RWPE2 (cell line): Measurements from ENCODE around the gene SORCS3.
A peak's percentile ranks its signal among the peaks of the same experiment; 100 is the strongest.

Experiments used
- ATAC-seq: fragments of 200-7000 bp; cut with Tn5 transposase; 3 replicates; pipeline ENCODE4 v1.9.1; 2021; ENCODE audit warnings: low read depth
- DNase-seq: peaks from one replicate; pipeline ENCODE4 v3.0.0-alpha.2; 2020; ENCODE audit warnings: low spot score
- H3K27ac ChIP-seq: fragments of 450-650 bp; 2 replicates; pipeline ENCODE4 v1.5.1; 2017; ENCODE audit warnings: mild to moderate bottlenecking; ENCODE audit not compliant: poor library complexity, severe bottlenecking
- H3K27me3 ChIP-seq: fragments of 250-450 bp; sonication (Bioruptor Pico); 2 replicates; pipeline ENCODE4 v1.5.1; 2021; ENCODE audit warnings: mild to moderate bottlenecking, moderate library complexity; ENCODE audit not compliant: insufficient read depth, poor library complexity, severe bottlenecking
- H3K36me3 ChIP-seq: fragments of 250-450 bp; sonication (Bioruptor Pico); 2 replicates; pipeline ENCODE4 v1.5.1; 2020; ENCODE audit warnings: low read depth, mild to moderate bottlenecking, moderate library complexity
- H3K4me1 ChIP-seq: fragments of 250-450 bp; sonication (Bioruptor Pico); 2 replicates; pipeline ENCODE4 v1.5.1; 2021; ENCODE audit warnings: mild to moderate bottlenecking, moderate library complexity; ENCODE audit not compliant: insufficient read depth, poor library complexity, severe bottlenecking
- H3K4me3 ChIP-seq: fragments of 250-450 bp; sonication (Bioruptor Pico); 2 replicates; pipeline ENCODE4 v1.5.1; 2021; ENCODE audit warnings: mild to moderate bottlenecking, moderate library complexity; ENCODE audit not compliant: severe bottlenecking
- H3K9me3 ChIP-seq: fragments of 250-450 bp; sonication (Bioruptor Pico); 2 replicates; pipeline ENCODE4 v1.5.1; 2021; ENCODE audit warnings: mild to moderate bottlenecking, moderate library complexity; ENCODE audit not compliant: severe bottlenecking
- TF ChIP-seq, protein P1 (sequence below): fragments of 450-650 bp; IDR thresholded peaks from one replicate; pipeline ENCODE4 v1.5.1; 2017; ENCODE audit warnings: mild to moderate bottlenecking, moderate library complexity; ENCODE audit not compliant: poor library complexity, severe bottlenecking

SORCS3 gene

DNA sequence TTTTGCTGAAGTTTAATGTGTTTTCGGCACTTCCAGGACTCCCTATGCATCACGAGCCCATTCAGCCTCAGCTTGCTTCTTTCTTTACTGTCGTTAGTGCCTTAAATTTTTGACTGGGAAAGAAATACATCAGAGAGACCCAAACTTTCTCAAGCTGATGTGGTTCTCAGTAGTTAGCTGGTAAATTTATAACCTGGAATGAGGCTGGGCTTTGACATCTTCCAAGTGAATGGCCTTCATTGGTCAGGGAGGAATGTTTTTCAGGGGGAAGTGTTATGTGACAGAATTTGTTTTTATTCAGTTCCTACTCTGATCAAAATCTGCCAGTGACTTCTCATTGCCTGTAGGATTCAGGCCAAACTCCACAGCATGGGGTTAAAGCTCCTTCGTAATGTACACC is 296.9 kb downstream of the SORCS3 start:
- TF ChIP-seq, protein P1, sequence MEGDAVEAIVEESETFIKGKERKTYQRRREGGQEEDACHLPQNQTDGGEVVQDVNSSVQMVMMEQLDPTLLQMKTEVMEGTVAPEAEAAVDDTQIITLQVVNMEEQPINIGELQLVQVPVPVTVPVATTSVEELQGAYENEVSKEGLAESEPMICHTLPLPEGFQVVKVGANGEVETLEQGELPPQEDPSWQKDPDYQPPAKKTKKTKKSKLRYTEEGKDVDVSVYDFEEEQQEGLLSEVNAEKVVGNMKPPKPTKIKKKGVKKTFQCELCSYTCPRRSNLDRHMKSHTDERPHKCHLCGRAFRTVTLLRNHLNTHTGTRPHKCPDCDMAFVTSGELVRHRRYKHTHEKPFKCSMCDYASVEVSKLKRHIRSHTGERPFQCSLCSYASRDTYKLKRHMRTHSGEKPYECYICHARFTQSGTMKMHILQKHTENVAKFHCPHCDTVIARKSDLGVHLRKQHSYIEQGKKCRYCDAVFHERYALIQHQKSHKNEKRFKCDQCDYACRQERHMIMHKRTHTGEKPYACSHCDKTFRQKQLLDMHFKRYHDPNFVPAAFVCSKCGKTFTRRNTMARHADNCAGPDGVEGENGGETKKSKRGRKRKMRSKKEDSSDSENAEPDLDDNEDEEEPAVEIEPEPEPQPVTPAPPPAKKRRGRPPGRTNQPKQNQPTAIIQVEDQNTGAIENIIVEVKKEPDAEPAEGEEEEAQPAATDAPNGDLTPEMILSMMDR, result no peak
- peaks cover 4% of the 10 kb centered on the region for H3K4me1 ChIP-seq
- DNase-seq, result no peak
- no peak overlapping the region for H3K4me3 ChIP-seq
- no peaks in the 10 kb centered on the region for H3K9me3 ChIP-seq
- no peaks in the 10 kb centered on the region for H3K36me3 ChIP-seq
- H3K27me3 ChIP-seq, result no peaks in the 10 kb centered on the region
- no peak for ATAC-seq
- H3K27ac ChIP-seq, result peak overlapping the region; percentile 48

DNA sequence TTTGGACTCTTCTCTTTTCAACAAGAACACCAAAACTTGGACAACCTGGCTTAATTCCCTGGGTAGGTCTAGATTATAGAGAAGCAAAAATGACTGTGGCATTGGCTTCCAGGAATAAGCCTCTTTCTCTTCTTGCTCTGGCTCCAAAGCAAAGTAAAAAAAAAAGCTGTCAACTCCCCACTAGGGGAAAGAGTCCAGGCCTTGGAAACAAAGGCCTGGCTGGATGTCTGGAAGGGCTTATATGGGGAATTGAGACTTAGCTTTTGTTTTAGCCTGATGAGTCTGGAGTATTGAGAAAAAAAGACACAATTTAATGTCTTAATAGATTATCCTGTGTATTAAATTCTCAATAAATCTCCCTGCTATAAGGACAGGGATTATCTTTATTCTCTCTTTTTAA is 300.6 kb downstream of the SORCS3 start:
- no peaks in the 10 kb centered on the region for H3K27me3 ChIP-seq
- H3K27ac ChIP-seq, result no peak overlapping the region
- TF ChIP-seq, protein P1, result no peak
- no peak for ATAC-seq
- peaks cover 4% of the 10 kb centered on the region for H3K4me1 ChIP-seq
- no peak for DNase-seq
- H3K9me3 ChIP-seq, result no peaks in the 10 kb centered on the region
- H3K36me3 ChIP-seq, result no peaks in the 10 kb centered on the region
- no peak overlapping the region for H3K4me3 ChIP-seq

DNA sequence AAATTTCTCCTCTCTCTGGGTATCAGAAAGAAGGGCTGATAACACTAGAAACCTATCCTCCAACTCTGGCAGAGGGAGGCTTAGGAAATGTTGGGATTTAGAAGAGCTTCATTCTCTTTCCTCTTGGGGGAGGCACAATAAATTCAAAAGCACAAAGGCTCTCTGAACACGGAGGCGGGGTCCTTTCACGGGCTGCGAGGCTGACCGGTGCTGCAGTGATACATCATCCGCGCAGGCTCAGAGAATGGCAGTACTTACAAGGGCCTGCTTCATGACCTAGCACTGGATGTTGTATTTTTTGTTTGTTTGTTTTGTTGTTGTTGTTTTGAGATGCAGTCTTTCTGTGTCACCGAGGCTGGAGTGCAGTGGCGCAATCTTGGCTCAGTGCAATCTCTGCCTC is 306.2 kb downstream of the SORCS3 start:
- no peaks in the 10 kb centered on the region for H3K4me1 ChIP-seq
- ATAC-seq, result no peak

DNA sequence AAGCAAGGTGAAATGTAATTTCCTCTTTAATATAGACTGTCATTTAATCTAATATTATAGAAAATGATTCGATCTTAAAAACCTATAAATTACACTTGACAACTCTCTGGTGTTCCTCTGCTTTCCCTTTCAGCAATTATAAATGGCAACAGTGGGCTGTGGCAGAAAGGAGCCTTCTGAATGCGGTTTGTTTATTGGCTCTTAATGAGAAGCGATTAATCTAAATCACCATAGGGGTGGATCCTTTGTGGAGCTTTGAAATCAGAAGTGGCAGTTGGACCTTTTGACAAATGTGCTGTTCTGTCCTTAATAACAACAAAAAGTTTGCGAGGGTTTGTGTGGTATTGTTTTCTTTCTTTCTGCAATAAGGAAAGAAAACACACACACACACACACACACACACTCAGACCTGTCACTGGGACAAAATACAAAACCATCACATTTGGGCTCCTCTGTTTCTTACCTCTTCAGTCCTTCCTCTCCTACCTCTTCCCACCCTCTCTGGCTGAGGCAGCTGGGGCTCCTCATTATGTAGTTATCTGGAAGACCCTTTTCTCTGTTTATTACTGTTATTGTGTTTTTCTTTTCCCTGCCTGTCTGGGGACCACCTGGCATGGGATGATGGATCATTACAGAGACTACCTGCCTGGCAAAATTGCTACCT is 316.2 kb downstream of the SORCS3 start:
- TF ChIP-seq, protein P1, result no peak
- no peak for ATAC-seq
- Histone ChIP-seq H3K4me3 (no peak overlapping the region), H3K27me3 (peaks cover 4% of the 10 kb centered on the region), H3K36me3 (no peaks in the 10 kb centered on the region), H3K4me1 (no peaks in the 10 kb centered on the region), H3K9me3 (no peaks in the 10 kb centered on the region), H3K27ac (no peak overlapping the region)
- no peak for DNase-seq

More for the DNA sequence above, 306.2 kb downstream of the SORCS3 start:
- TF ChIP-seq, protein P1, result no peak
- Histone ChIP-seq H3K27ac (no peak overlapping the region), H3K9me3 (no peaks in the 10 kb centered on the region), H3K27me3 (no peaks in the 10 kb centered on the region), H3K36me3 (no peaks in the 10 kb centered on the region), H3K4me3 (no peak overlapping the region)
- no peak for DNase-seq

DNA sequence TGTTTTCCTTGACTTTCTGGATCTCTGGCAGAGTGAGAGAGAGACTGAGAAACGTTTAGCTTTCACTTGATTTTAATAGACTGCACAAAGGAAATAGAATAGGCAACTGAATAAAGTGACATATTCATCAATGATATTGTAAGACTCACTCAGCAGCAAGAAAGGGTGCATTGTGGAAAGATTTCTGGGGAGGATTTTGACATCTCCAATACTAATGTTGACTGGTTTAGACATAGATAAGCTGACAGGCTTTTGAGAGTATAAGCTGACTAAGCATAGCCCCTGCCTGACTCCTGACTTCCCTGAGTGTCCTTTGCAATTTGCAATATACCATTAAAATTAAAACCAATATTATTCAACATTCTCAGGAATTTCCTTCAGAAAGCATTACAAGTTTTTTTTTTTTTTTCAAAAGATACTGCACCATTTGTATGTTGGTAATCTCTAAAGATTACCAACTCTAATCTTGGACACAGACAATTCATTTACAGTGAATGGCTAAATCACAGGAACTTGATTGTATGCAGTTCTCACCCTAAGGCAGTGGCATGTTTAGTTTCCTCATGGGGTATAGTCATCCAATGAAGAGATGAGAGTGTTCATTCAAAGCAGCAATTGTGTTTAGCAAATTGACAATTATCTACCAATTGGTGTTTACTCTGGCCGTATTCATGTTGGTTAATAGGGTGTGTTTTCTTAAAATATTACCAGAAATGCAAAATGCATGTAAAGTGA is 325.6 kb downstream of the SORCS3 start:
- ATAC-seq, result no peak
- H3K9me3 ChIP-seq, result no peaks in the 10 kb centered on the region
- H3K4me3 ChIP-seq, result no peak overlapping the region
- TF ChIP-seq, protein P1, result no peak
- no peaks in the 10 kb centered on the region for H3K27me3 ChIP-seq
- no peaks in the 10 kb centered on the region for H3K36me3 ChIP-seq
- DNase-seq, result no peak
- no peaks in the 10 kb centered on the region for H3K4me1 ChIP-seq
- no peak overlapping the region for H3K27ac ChIP-seq
